HEK293 (cell line): ENCODE results near the gene LCNL1.
A peak's percentile ranks its signal among the peaks of the same experiment; 100 is the strongest.

Source experiments
- CTCF ChIA-PET: fragments of 350-600 bp; formaldehyde crosslinking; extraction: SDS; loops from one replicate; lab custom pipeline; 2021; ENCODE audit warnings: antibody characterized with exemption; lab: Yijun Ruan, JAX
- POLR2A ChIA-PET: fragments of 300-600 bp; formaldehyde crosslinking; extraction: SDS; loops from one replicate; lab custom pipeline; 2020; ENCODE audit warnings: antibody characterized with exemption, inconsistent platforms; lab: Yijun Ruan, JAX
- H3K27ac ChIP-seq: fragments of 200-500 bp; sonication (Bioruptor generic); 2 replicates; pipeline ENCODE4 v1.5.1; 2014; ENCODE audit warnings: low read depth, low read length, control low read depth, inconsistent platforms; ENCODE audit errors: extremely low read depth
- H3K36me3 ChIP-seq, 2 experiments: fragments of 200-500 bp in 1 of 2; sonication (Bioruptor generic) in 1 of 2; 1 replicate in 1 of 2; 2 replicates in 1 of 2; pipeline ENCODE4 v1.5.1; 2014 to 2017; ENCODE audit warnings: inconsistent platforms in 2 of 2, low read length in 2 of 2; ENCODE audit not compliant: control insufficient read depth in 2 of 2, insufficient read depth in 1 of 2
- H3K4me1 ChIP-seq: fragments of 200-500 bp; sonication (Bioruptor generic); 2 replicates; pipeline ENCODE4 v1.5.1; 2014; ENCODE audit warnings: mild to moderate bottlenecking, low read length, inconsistent platforms; ENCODE audit not compliant: control insufficient read depth, insufficient read depth
- H3K4me3 ChIP-seq: 2 replicates; pipeline ENCODE4 v1.5.1; 2011; ENCODE audit warnings: low read depth, mild to moderate bottlenecking, control low read depth, low read length, moderate library complexity
- H3K9me3 ChIP-seq: fragments of 200-500 bp; sonication (Bioruptor generic); 2 replicates; pipeline ENCODE4 v1.5.1; 2014; ENCODE audit warnings: low read depth, low read length, inconsistent platforms; ENCODE audit not compliant: control insufficient read depth, insufficient read depth
- BCL11A ChIP-seq: fragments of 450-650 bp; formaldehyde crosslinking; IDR thresholded peaks from 2 replicates; pipeline ENCODE4 v1.5.1; 2016; ENCODE audit warnings: low read depth, missing biosample characterization, missing genetic modification characterization
- KLF1 ChIP-seq: fragments of 450-650 bp; formaldehyde crosslinking; IDR thresholded peaks from 2 replicates; pipeline ENCODE4 v1.5.1; 2016; ENCODE audit warnings: missing biosample characterization, missing genetic modification characterization
- KLF8 ChIP-seq: fragments of 450-650 bp; formaldehyde crosslinking; IDR thresholded peaks from 2 replicates; pipeline ENCODE4 v1.5.1; 2016; ENCODE audit warnings: missing biosample characterization, missing genetic modification characterization
- TCF7L2 ChIP-seq: IDR thresholded peaks from 2 replicates; pipeline ENCODE4 v1.6.1; 2011; ENCODE audit warnings: low read depth, mild to moderate bottlenecking, inconsistent platforms, low read length, moderate library complexity, borderline replicate concordance
- ZBTB1 ChIP-seq: fragments of 450-650 bp; formaldehyde crosslinking; IDR thresholded peaks from 2 replicates; pipeline ENCODE4 v1.5.1; 2016; ENCODE audit warnings: missing biosample characterization, missing genetic modification characterization
- ZBTB17 ChIP-seq: fragments of 450-650 bp; formaldehyde crosslinking; IDR thresholded peaks from 2 replicates; pipeline ENCODE4 v1.5.1; 2016; ENCODE audit warnings: missing biosample characterization, missing genetic modification characterization
- ZFHX2 ChIP-seq: fragments of 450-650 bp; formaldehyde crosslinking; conservative IDR thresholded peaks from 2 replicates; pipeline ENCODE4 v1.5.1; 2016; ENCODE audit warnings: missing biosample characterization, missing genetic modification characterization
- ZNF133 ChIP-seq: fragments of 450-650 bp; formaldehyde crosslinking; IDR thresholded peaks from 2 replicates; pipeline ENCODE4 v1.5.1; 2016; ENCODE audit warnings: missing biosample characterization, missing genetic modification characterization
- ZNF248 ChIP-seq: fragments of 450-650 bp; formaldehyde crosslinking; IDR thresholded peaks from 2 replicates; pipeline ENCODE4 v1.5.1; 2017; ENCODE audit warnings: missing biosample characterization, missing genetic modification characterization
- ZNF366 ChIP-seq: fragments of 450-650 bp; formaldehyde crosslinking; conservative IDR thresholded peaks from 2 replicates; pipeline ENCODE4 v1.5.1; 2016; ENCODE audit warnings: missing biosample characterization, missing genetic modification characterization
- ZNF404 ChIP-seq: fragments of 450-650 bp; formaldehyde crosslinking; IDR thresholded peaks from 2 replicates; pipeline ENCODE4 v1.5.1; 2017; ENCODE audit warnings: missing biosample characterization, missing genetic modification characterization
- ZNF518A ChIP-seq: fragments of 450-650 bp; formaldehyde crosslinking; conservative IDR thresholded peaks from 2 replicates; pipeline ENCODE4 v1.5.1; 2016; ENCODE audit warnings: low read depth, missing biosample characterization, missing genetic modification characterization
- ZNF521 ChIP-seq: fragments of 450-650 bp; formaldehyde crosslinking; IDR thresholded peaks from 2 replicates; pipeline ENCODE4 v1.5.1; 2017; ENCODE audit warnings: missing biosample characterization, mild to moderate bottlenecking, missing genetic modification characterization
- ZNF555 ChIP-seq: fragments of 450-650 bp; formaldehyde crosslinking; conservative IDR thresholded peaks from 2 replicates; pipeline ENCODE4 v1.5.1; 2017; ENCODE audit warnings: missing biosample characterization, mild to moderate bottlenecking, missing genetic modification characterization, inconsistent platforms
- ZNF596 ChIP-seq: fragments of 450-650 bp; IDR thresholded peaks from 2 replicates; pipeline ENCODE4 v1.5.0; 2018; ENCODE audit warnings: missing biosample characterization, mild to moderate bottlenecking, missing genetic modification characterization, moderate library complexity
- ZNF747 ChIP-seq: fragments of 450-650 bp; formaldehyde crosslinking; IDR thresholded peaks from 2 replicates; pipeline ENCODE4 v1.5.1; 2016; ENCODE audit warnings: missing biosample characterization, missing genetic modification characterization
- ZNF777 ChIP-seq: fragments of 450-650 bp; formaldehyde crosslinking; IDR thresholded peaks from 2 replicates; pipeline ENCODE4 v1.5.1; 2017; ENCODE audit warnings: missing biosample characterization, missing genetic modification characterization, borderline replicate concordance

LCNL1 gene

DNA sequence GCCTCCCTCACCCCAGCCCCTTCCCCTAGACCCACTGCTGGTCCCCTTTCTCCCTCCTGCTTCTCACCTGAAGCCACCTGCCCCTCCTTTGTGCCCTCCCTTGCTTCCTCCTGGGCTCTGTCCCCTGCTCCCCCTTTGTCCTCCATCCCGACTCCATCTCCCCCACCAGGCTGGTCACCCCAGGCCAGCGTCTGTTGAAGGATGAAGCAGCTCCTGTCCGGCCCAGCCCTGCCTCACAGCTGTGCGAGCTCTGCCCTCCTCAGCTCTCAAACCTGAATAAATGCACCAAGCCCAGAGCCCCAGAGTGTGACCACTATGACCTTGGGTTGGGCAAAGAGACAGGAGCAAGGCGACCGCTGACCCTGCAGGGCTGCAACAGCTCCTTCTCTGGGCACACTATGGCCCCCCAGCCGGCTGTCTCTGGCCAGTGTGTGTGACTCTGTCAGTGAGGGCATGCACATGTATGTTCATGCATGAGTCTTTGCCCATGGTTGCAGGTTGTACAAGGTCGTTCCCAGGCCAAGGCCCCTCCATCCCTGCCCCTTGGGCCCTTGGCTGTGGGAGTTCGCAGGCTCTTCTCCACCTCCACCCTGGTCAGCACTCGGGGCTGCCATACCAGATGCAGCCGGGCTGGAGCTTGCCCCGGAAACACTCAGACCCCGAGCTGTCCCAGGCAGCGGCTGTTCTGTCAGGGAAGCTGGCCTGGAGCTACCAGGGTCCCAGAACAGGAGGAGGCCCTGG, 27.4 kb upstream of the LCNL1 start (continued):
- TF ChIP-seq ZNF777 (tag by site-specific recombination) = no peak
- TF ChIP-seq ZNF404 (tag by site-specific recombination) = no peak
- no peak for TF ChIP-seq ZBTB1

- Histone ChIP-seq H3K4me1 (no peaks in the 10 kb centered on the region), H3K4me3 (no peak overlapping the region), H3K9me3 (no peaks in the 10 kb centered on the region), H3K36me3 (no peaks in the 10 kb centered on the region), H3K27ac (no peak overlapping the region)
- TF ChIP-seq ZNF133 (tag by site-specific recombination) = no peak
- POLR2A ChIA-PET = no interaction called here
- CTCF ChIA-PET = interaction anchor here (0.7 to 1.0 kb wide), 2 partner anchors 11 to 18 kb away, joined by 3 read pairs; partner anchors contain the start of gene C8G
These were observed 26.9 kb upstream of the LCNL1 start for GRCh38 chr9:136955943-136956335.

DNA sequence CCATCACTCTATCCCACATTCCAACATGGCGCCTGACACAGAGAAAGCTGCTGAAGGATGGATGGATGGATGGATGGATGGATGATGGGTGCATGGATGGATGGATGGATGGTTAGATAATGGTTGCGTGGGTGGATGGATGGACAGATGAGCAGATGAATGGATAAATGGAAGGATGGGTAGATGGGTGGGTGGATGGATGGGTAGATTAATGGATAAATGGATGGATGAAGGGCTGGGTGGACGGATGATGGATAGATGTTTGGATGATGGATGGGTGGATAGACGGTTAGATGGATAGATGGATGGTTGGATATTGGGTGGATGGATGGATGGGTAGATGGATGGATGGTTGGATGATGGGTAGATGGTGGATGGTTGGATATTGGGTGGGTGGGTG, 26.2 kb upstream of the LCNL1 start:
- ChIA-PET POLR2A (no interaction called here), CTCF (no interaction called here)
- Histone ChIP-seq H3K36me3 (no peaks in the 10 kb centered on the region), H3K9me3 (no peaks in the 10 kb centered on the region), H3K4me3 (no peak overlapping the region), H3K4me1 (no peaks in the 10 kb centered on the region), H3K27ac (no peak overlapping the region)
- TF ChIP-seq ZNF747 (tag by site-specific recombination) = 0 out of 2 replicates have a peak, but pooled peaks have one; percentile 26
- TF ChIP-seq TCF7L2 = no peak
- peak; percentile 94 for TF ChIP-seq ZBTB17
- no peak for TF ChIP-seq ZNF555 (tag by site-specific recombination)
- no peak for TF ChIP-seq BCL11A (tag by site-specific recombination)
- 0 out of 2 replicates have a peak, but pooled peaks have one; percentile 69 for TF ChIP-seq ZNF521 (tag by site-specific recombination)
- TF ChIP-seq ZNF248 (tag by site-specific recombination) = 0 out of 2 replicates have a peak, but pooled peaks have one; percentile 27
- TF ChIP-seq ZFHX2 (tag by site-specific recombination) = peak; percentile 81
- TF ChIP-seq ZNF518A (tag by site-specific recombination) = no peak
- peak; percentile 99 for TF ChIP-seq ZNF366
- TF ChIP-seq KLF8 (tag by site-specific recombination) = 0 out of 2 replicates have a peak, but pooled peaks have one; percentile 12
- TF ChIP-seq ZNF596 (tag by site-specific recombination) = no peak
- TF ChIP-seq KLF1 (tag by site-specific recombination) = 0 out of 2 replicates have a peak, but pooled peaks have one; percentile 46
